Right lobe of liver (tissue), 6 donors: ENCODE measurements around the gene DHCR24. TPM values are rescaled to one million over a fixed set of nuclear protein-coding genes. Genes with fewer than 3 reads are reported as not detected.

Source experiments
- ATAC-seq, 4 donors: fragments of 200-7000 bp; cut with Tn5 transposase; one replicate each; pipeline ENCODE4 v1.9.1; 2020; ENCODE audit warnings: mild to moderate bottlenecking in 4 of 4, moderate library complexity in 4 of 4
- DNase-seq, 3 donors: peaks; one replicate each; pipeline ENCODE4 v3.0.0-alpha.2; 2020
- H3K27ac ChIP-seq, 3 donors: fragments of 200-600 bp; one replicate each; pipeline ENCODE4 v1.8.0; 2022
- H3K27me3 ChIP-seq, 2 donors: fragments of 200-600 bp; one replicate each; pipeline ENCODE4 v1.8.0; 2022
- H3K36me3 ChIP-seq, 4 donors: fragments of 200-600 bp; sonication (generic) in 1 of 4; one replicate each; pipeline versions ENCODE4 v1.5.1 to v1.8.0; 2017 to 2022; ENCODE audit warnings: control low read depth in 1 of 4
- H3K4me1 ChIP-seq, 4 donors: fragments of 200-600 bp; sonication (generic) in 1 of 4; one replicate each; pipeline versions ENCODE4 v1.5.1 to v1.8.0; 2017 to 2022; ENCODE audit warnings: control low read depth in 1 of 4
- H3K4me3 ChIP-seq, 3 donors: fragments of 200-600 bp; one replicate each; pipeline ENCODE4 v1.8.0; 2022
- H3K9me3 ChIP-seq, 4 donors: fragments of 200-600 bp; sonication (generic) in 1 of 4; one replicate each; pipeline versions ENCODE4 v1.5.1 to v1.8.0; 2017 to 2022; ENCODE audit warnings: control low read depth in 1 of 4
- POLR2A ChIP-seq: fragments of 450-650 bp; IDR thresholded peaks from one replicate; pipeline ENCODE4 v1.6.1; 2017; ENCODE audit warnings: antibody characterized with exemption, mild to moderate bottlenecking
- WGBS: methylation state at CpG from one replicate; pipeline ENCODE4 v1.1.6; 2018; ENCODE audit warnings: low coverage, low lambda C conversion rate; ENCODE audit not compliant: insufficient coverage; ENCODE audit errors: missing lambda C conversion rate; 5-methylcytosine and 5-hydroxymethylcytosine counted together
- intact Hi-C, 2 donors: fragments of 100-400 bp; cut with DNase I; formaldehyde crosslinking; loops; one replicate each; pipeline versions ENCODE4 v1.11.2 to v1.14.1; 2022
- total RNA-seq, 6 experiments: library from RNA; depleted of rRNA in 2 of 6; stranded (reverse); fragments of >200 nt in 2 of 6; fragmentation: NEBNext Ultra II Directional in 3 of 6; extraction: Animal tissue kit (Norgen Biotek cat#: 25700) in 3 of 6; gene quantifications; one replicate each; pipeline versions ENCODE4 v1.1.0 to v1.2.4, GENCODE V29; 2016 to 2023
- TF ChIP-seq, protein P1 (sequence below), 4 donors: fragments of 200-600 bp in 3 of 4; fragments of 450-650 bp in 1 of 4; IDR thresholded peaks; one replicate each; pipeline versions ENCODE4 v1.5.1 to v1.8.0; 2016 to 2022; ENCODE audit warnings: antibody characterized with exemption in 4 of 4, mild to moderate bottlenecking in 2 of 4
- donor health status: DM: no; HTN: yes; CAD: no.
- donor health status: DM: no; HTN: no; CAD: no.
- donor health status: DM: no; HTN: no; CAD: no.
- donor health status: DM: no; HTN: yes; CAD: no.
- donor health status: DM: no; HTN: yes; CAD: no.

Gene DHCR24
- total RNA-seq, 6 experiments from 2014 or later, result 319 to 1,976 (median 596) TPM

DNA sequence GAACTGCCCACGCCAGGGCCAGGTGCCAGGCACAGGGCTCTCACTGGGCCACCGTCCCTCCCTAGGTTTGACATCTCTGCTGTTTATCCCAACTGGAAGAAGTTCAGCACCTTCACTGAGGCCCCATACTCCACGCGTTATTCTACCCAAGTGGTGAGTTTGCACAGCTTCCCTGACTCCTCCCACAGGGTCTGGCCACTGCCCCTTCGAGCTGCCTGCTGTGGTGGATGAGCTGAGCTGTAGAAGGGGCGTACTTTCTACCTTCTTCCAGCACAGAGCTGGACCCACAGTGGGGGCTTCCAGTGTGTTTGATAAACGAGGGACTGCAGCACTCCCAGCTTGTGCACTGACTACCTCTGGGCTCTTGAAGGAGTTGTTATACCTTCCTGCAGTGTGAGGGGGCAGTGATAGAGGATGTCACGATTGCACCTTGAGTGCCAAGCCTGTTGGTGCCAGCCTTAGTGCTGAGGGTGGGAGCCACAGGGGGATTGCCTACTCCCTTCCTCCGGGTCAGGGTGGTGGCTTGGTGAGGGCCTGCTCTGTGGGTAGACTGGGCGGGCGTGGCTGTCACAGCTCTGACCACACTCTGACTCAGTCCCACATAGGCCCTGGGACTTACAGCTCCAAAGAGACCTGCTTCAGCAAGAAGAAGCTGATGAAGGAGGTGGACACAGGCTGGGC lies 79.9 kb downstream of the DHCR24 start:
- no peaks in the 10 kb centered on the region for H3K9me3 ChIP-seq
- WGBS, result 84% methylated on average over 4 of the region's 11 CpGs
- H3K4me3 ChIP-seq, result no peak overlapping the region
- TF ChIP-seq, protein P1, sequence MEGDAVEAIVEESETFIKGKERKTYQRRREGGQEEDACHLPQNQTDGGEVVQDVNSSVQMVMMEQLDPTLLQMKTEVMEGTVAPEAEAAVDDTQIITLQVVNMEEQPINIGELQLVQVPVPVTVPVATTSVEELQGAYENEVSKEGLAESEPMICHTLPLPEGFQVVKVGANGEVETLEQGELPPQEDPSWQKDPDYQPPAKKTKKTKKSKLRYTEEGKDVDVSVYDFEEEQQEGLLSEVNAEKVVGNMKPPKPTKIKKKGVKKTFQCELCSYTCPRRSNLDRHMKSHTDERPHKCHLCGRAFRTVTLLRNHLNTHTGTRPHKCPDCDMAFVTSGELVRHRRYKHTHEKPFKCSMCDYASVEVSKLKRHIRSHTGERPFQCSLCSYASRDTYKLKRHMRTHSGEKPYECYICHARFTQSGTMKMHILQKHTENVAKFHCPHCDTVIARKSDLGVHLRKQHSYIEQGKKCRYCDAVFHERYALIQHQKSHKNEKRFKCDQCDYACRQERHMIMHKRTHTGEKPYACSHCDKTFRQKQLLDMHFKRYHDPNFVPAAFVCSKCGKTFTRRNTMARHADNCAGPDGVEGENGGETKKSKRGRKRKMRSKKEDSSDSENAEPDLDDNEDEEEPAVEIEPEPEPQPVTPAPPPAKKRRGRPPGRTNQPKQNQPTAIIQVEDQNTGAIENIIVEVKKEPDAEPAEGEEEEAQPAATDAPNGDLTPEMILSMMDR (IDR thresholded peaks at IDR 0.05), result no peak
- no peak for TF ChIP-seq POLR2A
- peaks cover 0 to 46% (median 17%) of the 10 kb centered on the region in 4 donors for H3K4me1 ChIP-seq
- intact Hi-C loops, result loop anchor here in 1 of 2 donors (10.0 kb wide), 1 partner anchor 312 kb away; no protein-coding TSS in a partner anchor
- DNase-seq (no peak), ATAC-seq (no peak)
- no peaks in the 10 kb centered on the region for H3K27me3 ChIP-seq
- H3K36me3 ChIP-seq, result no peaks in the 10 kb centered on the region
- H3K27ac ChIP-seq, result no peak overlapping the region

DNA sequence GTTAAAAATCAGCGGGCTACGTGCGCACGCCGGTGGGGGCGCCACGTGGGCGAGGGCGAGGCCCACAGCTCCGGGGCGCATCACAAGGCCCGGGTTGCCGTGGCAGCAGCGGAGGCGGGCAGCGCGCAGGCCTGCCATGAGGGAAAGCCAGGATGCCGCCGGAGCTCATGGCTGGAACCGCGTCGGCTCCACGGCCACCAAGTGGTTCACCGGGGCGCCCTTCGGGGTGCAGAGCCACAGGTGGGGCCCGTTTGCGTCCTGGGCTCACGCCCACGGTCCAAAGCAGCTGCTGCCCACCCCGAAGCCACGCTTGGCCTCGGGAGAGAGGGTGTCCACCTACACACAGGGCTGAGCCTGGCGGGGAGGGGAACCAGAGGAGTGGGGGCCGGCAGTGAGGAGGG lies 81.0 kb downstream of the DHCR24 start:
- ATAC-seq, result no peak
- intact Hi-C loops, result loop anchor here in 1 of 2 donors (10.0 kb wide), 1 partner anchor 311 kb away; no protein-coding TSS in a partner anchor
- Histone ChIP-seq H3K36me3 (no peaks in the 10 kb centered on the region), H3K27me3 (no peaks in the 10 kb centered on the region), H3K4me1 (peaks cover 0 to 54% (median 21%) of the 10 kb centered on the region in 4 donors), H3K27ac (no peak overlapping the region), H3K4me3 (no peak overlapping the region), H3K9me3 (no peaks in the 10 kb centered on the region)
- 79% methylated on average over 7 of the region's 35 CpGs for WGBS
- DNase-seq, result peak in 1 of 3 donors; percentile 34
- TF ChIP-seq, protein P1 (IDR thresholded peaks at IDR 0.05), result no peak
- TF ChIP-seq POLR2A, result no peak

DNA sequence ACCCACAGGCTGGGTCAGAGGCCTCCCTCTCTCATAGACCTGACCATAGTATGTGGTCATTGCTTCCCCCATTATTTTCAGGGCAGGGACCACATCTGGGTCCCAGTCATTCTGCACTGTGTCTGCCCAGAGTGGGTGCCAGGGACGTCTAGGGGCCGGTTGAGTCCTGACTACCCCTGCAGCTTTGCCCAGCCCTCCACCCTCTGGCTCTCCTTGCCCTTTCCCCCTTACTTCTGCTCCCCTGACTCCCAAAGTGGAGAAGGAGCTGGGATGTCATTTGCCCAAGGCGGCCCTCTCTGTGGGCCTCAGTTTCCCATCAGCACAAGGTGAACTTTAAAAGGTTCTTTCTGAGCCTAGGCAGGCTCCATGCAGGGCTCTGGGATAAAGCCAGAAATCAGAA lies 81.5 kb downstream of the DHCR24 start:
- no peaks in the 10 kb centered on the region for H3K9me3 ChIP-seq
- 88% methylated on average over 1 of the region's 3 CpGs for WGBS
- no peak overlapping the region for H3K4me3 ChIP-seq
- intact Hi-C loops, result loop anchor here in 1 of 2 donors (10.0 kb wide), 1 partner anchor 311 kb away; no protein-coding TSS in a partner anchor
- no peaks in the 10 kb centered on the region for H3K36me3 ChIP-seq
- H3K27me3 ChIP-seq, result no peaks in the 10 kb centered on the region
- no peak overlapping the region for H3K27ac ChIP-seq
- DNase-seq (peak in 1 of 3 donors; percentile 34), ATAC-seq (no peak)
- peaks cover 0 to 55% (median 21%) of the 10 kb centered on the region in 4 donors for H3K4me1 ChIP-seq
- TF ChIP-seq, protein P1 (IDR thresholded peaks at IDR 0.05), result no peak
- no peak for TF ChIP-seq POLR2A

DNA sequence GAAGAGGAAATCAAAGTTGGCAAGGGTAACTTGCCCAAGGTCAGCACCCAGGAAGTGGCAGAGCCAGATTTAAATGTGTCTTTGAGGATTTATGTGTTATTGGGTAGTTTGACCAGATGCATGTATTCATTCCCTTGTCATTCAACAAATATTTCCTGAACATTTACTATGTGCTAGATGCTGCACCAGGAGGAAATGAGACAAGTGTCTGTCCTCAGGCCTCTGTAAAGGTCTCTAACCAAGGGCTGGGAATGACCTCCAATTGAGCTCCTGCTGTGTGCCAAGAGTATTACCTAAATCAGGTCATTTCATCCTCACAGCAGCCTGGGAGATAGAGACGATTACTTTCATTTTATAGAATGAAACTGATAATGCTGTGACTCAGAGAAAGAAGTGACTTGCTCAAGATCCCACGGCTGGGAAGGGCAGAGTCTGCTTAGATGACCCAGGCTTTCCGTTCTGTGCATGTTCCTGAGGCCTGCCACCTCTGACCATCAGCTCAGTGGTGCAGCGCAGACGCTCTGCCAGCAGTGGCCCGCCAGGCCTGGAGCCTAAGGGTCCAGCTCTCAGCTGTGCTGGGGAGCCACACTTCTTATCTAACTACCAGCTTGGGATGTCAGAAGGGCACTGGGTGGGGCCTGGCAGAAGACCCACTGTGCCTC lies 82.4 kb downstream of the DHCR24 start:
- Histone ChIP-seq H3K27ac (peak overlapping the region; percentile 27 to 77 (median 44)), H3K27me3 (no peaks in the 10 kb centered on the region), H3K4me1 (peaks cover 0 to 61% (median 20%) of the 10 kb centered on the region in 4 donors), H3K4me3 (no peak overlapping the region), H3K9me3 (no peaks in the 10 kb centered on the region), H3K36me3 (no peaks in the 10 kb centered on the region)
- peak; percentile 20 for TF ChIP-seq POLR2A
- TF ChIP-seq, protein P1 (IDR thresholded peaks at IDR 0.05), result no peak
- 10% methylated on average over 3 of the region's 6 CpGs for WGBS
- peak in 2 of 3 donors; percentile 51 to 70 for DNase-seq
- ATAC-seq, result peak; percentile 26 to 50 (median 44)
- intact Hi-C loops, result loop anchor here in 1 of 2 donors (10.0 kb wide), 1 partner anchor 310 kb away; no protein-coding TSS in a partner anchor
